GM23248 (cell line): Measurements from ENCODE around the gene OPTN. TPM values are rescaled to one million over a fixed set of nuclear protein-coding genes. Genes with fewer than 3 reads are reported as not detected.

Source experiments
- DNase-seq: peaks from one replicate; pipeline ENCODE4 v3.0.0-alpha.2; 2015
- H2AFZ ChIP-seq: fragments of 200-600 bp; sonication (generic); 2 replicates; pipeline ENCODE4 v1.6.1; 2016; ENCODE audit warnings: antibody characterized with exemption
- H3F3A ChIP-seq: fragments of 200-600 bp; sonication (generic); 2 replicates; pipeline ENCODE4 v1.6.1; 2016; ENCODE audit warnings: mild to moderate bottlenecking, antibody characterized with exemption, mixed run types; ENCODE audit not compliant: insufficient read depth
- H3K27ac ChIP-seq: fragments of 200-600 bp; sonication (generic); 2 replicates; pipeline ENCODE4 v1.5.1; 2016; ENCODE audit warnings: mild to moderate bottlenecking
- H3K27me3 ChIP-seq: fragments of 200-600 bp; sonication (generic); replicated peaks from 2 replicates; pipeline ENCODE4 v1.6.1; 2016; ENCODE audit warnings: mild to moderate bottlenecking; ENCODE audit not compliant: insufficient read depth
- H3K36me3 ChIP-seq: fragments of 200-600 bp; sonication (generic); 2 replicates; pipeline ENCODE4 v1.6.1; 2016; ENCODE audit warnings: low read depth, mild to moderate bottlenecking
- H3K4me1 ChIP-seq: fragments of 200-600 bp; sonication (generic); 2 replicates; pipeline ENCODE4 v1.6.1; 2016; ENCODE audit warnings: mild to moderate bottlenecking; ENCODE audit not compliant: insufficient read depth
- H3K4me2 ChIP-seq: fragments of 200-600 bp; sonication (generic); one replicate; pipeline ENCODE4 v1.6.1; 2016; ENCODE audit warnings: mild to moderate bottlenecking; ENCODE audit not compliant: unreplicated experiment
- H3K4me3 ChIP-seq: fragments of 200-600 bp; sonication (generic); 2 replicates; pipeline ENCODE4 v1.5.1; 2016; ENCODE audit warnings: mild to moderate bottlenecking
- H3K79me2 ChIP-seq: fragments of 200-600 bp; sonication (generic); 2 replicates; pipeline ENCODE4 v1.6.1; 2016; ENCODE audit warnings: mild to moderate bottlenecking; ENCODE audit not compliant: insufficient read depth
- H3K9ac ChIP-seq: fragments of 200-600 bp; sonication (generic); 2 replicates; pipeline ENCODE4 v1.6.1; 2016; ENCODE audit warnings: mild to moderate bottlenecking
- H3K9me2 ChIP-seq: fragments of 200-600 bp; sonication (generic); 2 replicates; pipeline ENCODE4 v1.6.1; 2016; ENCODE audit warnings: mixed run types, mild to moderate bottlenecking, moderate library complexity; ENCODE audit not compliant: insufficient read depth
- H3K9me3 ChIP-seq: fragments of 200-600 bp; sonication (generic); one replicate; pipeline ENCODE4 v1.6.1; 2017; ENCODE audit warnings: low read depth
- H4K20me1 ChIP-seq: fragments of 200-600 bp; sonication (generic); 2 replicates; pipeline ENCODE4 v1.6.0; 2016; ENCODE audit not compliant: insufficient read depth
- EZH2 ChIP-seq: fragments of 200-600 bp; sonication (generic); IDR thresholded peaks from 2 replicates; pipeline ENCODE4 v1.6.1; 2018; ENCODE audit warnings: antibody characterized with exemption, mild to moderate bottlenecking; ENCODE audit not compliant: insufficient read depth, poor library complexity, severe bottlenecking
- EZH2phosphoT487 ChIP-seq: fragments of 200-600 bp; sonication (generic); IDR thresholded peaks from 2 replicates; pipeline ENCODE4 v1.6.1; 2018; ENCODE audit warnings: antibody characterized with exemption, moderate library complexity, mild to moderate bottlenecking, low read depth; ENCODE audit not compliant: insufficient read depth
- WGBS, 2 experiments: methylation state at CpG; one replicate each; pipeline ENCODE4 v1.1.6; 2015 to 2017; ENCODE audit warnings: low lambda C conversion rate in 2 of 2, low coverage in 1 of 2; ENCODE audit errors: missing lambda C conversion rate in 2 of 2; 5-methylcytosine and 5-hydroxymethylcytosine counted together
- in situ Hi-C: fragments of 300-500 bp; cut with MboI; formaldehyde crosslinking; loops from 2 replicates; pipeline ENCODE4 v1.15.0; 2020
- polyA plus RNA-seq: library from polyadenylated mRNA; unstranded; fragments of >200 nt; fragmentation: Nextera tagmentation; extraction: Ambion mirVana; gene quantifications from 2 replicates; pipeline ENCODE4 v1.2.1, GENCODE V29; 2016
- total RNA-seq: library from RNA; depleted of rRNA; stranded (reverse); fragments of >200 nt; shearing (Covaris generic); gene quantifications from 2 replicates; pipeline ENCODE4 v1.2.3, GENCODE V29; 2014

The OPTN gene
- total and polyA plus RNA-seq, 2 experiments from 2014 or later, result 50.6 to 109 TPM

GRCh38 chr10:13117841-13118783, 18.1 kb downstream of the OPTN start:
- H3K36me3 ChIP-seq, result peaks cover 77% of the 10 kb centered on the region
- no peak overlapping the region for H3K4me2 ChIP-seq
- no peak for TF ChIP-seq EZH2phosphoT487
- no peak for TF ChIP-seq EZH2
- H3K9me3 ChIP-seq, result no peaks in the 10 kb centered on the region
- no peaks in the 10 kb centered on the region for H3K4me1 ChIP-seq
- H3K27ac ChIP-seq, result no peak overlapping the region
- H3K9me2 ChIP-seq, result no peaks in the 10 kb centered on the region
- H4K20me1 ChIP-seq, result no peaks in the 10 kb centered on the region
- H3K4me3 ChIP-seq, result no peak overlapping the region
- in situ Hi-C loops, result no loop called here
- no peak for DNase-seq
- no peak overlapping the region for H2AFZ ChIP-seq
- WGBS, 2 experiments, result 96 to 97% methylated on average over 14 of the region's 14 CpGs
- no peaks in the 10 kb centered on the region for H3K27me3 ChIP-seq
- H3F3A ChIP-seq, result no peaks in the 10 kb centered on the region; the same call in 1 of the 2 replicates
- no peak overlapping the region for H3K9ac ChIP-seq
- H3K79me2 ChIP-seq, result no peaks in the 10 kb centered on the region

- H3K79me2 ChIP-seq, result no peaks in the 10 kb centered on the region
- H3K27me3 ChIP-seq, result no peaks in the 10 kb centered on the region
- TF ChIP-seq EZH2phosphoT487 (no peak), EZH2 (no peak)
- no peaks in the 10 kb centered on the region for H3K9me2 ChIP-seq
- H3K36me3 ChIP-seq, result peaks cover 77% of the 10 kb centered on the region
- no peaks in the 10 kb centered on the region; the same call in 1 of the 2 replicates for H3F3A ChIP-seq
- no peaks in the 10 kb centered on the region for H3K9me3 ChIP-seq
- H3K27ac ChIP-seq, result no peak overlapping the region
- H3K4me3 ChIP-seq, result no peak overlapping the region
- H2AFZ ChIP-seq, result no peak overlapping the region
- no peaks in the 10 kb centered on the region for H4K20me1 ChIP-seq
- no peak overlapping the region for H3K4me2 ChIP-seq
- no peaks in the 10 kb centered on the region for H3K4me1 ChIP-seq
- WGBS, 2 experiments, result 97 to 98% methylated on average over 3 of the region's 3 CpGs
- no peak for DNase-seq
- in situ Hi-C loops, result no loop called here
- no peak overlapping the region for H3K9ac ChIP-seq
Observed at GRCh38 chr10:13118784-13119410, 18.9 kb downstream of the OPTN start.

- in situ Hi-C loops, result no loop called here
- peaks cover 89% of the 10 kb centered on the region for H3K36me3 ChIP-seq
Observed at GRCh38 chr10:13120786-13121499, 21.0 kb downstream of the OPTN start.

GRCh38 chr10:13121500-13121854, 21.5 kb downstream of the OPTN start:
- no peak overlapping the region for H3K4me2 ChIP-seq
- no peak overlapping the region for H3K27ac ChIP-seq
- no peak overlapping the region for H3K9ac ChIP-seq
- H3K4me3 ChIP-seq, result no peak overlapping the region
- no peaks in the 10 kb centered on the region for H3K4me1 ChIP-seq
- DNase-seq, result no peak
- no peaks in the 10 kb centered on the region for H3F3A ChIP-seq
- no peaks in the 10 kb centered on the region for H3K27me3 ChIP-seq
- no peaks in the 10 kb centered on the region for H3K79me2 ChIP-seq
- in situ Hi-C loops, result no loop called here
- no peak overlapping the region for H2AFZ ChIP-seq
- WGBS, 2 experiments, result 100% methylated on average over 1 of the region's 1 CpG
- no peaks in the 10 kb centered on the region for H3K9me3 ChIP-seq
- H3K9me2 ChIP-seq, result no peaks in the 10 kb centered on the region
- no peaks in the 10 kb centered on the region for H4K20me1 ChIP-seq
- peaks cover 86% of the 10 kb centered on the region for H3K36me3 ChIP-seq
- TF ChIP-seq EZH2phosphoT487 (no peak), EZH2 (no peak)

More at GRCh38 chr10:13120786-13121499, 21.0 kb downstream of the OPTN start:
- H3K9ac ChIP-seq, result no peak overlapping the region
- H3K4me3 ChIP-seq, result no peak overlapping the region
- no peaks in the 10 kb centered on the region for H3F3A ChIP-seq
- no peaks in the 10 kb centered on the region for H3K4me1 ChIP-seq
- no peak for TF ChIP-seq EZH2phosphoT487
- no peak for TF ChIP-seq EZH2
- no peak overlapping the region for H2AFZ ChIP-seq
- H3K9me3 ChIP-seq, result no peaks in the 10 kb centered on the region
- no peaks in the 10 kb centered on the region for H3K27me3 ChIP-seq
- 74 to 76% methylated on average over 10 of the region's 10 CpGs for WGBS, 2 experiments
- H3K79me2 ChIP-seq, result no peaks in the 10 kb centered on the region
- DNase-seq, result no peak
- H4K20me1 ChIP-seq, result no peaks in the 10 kb centered on the region
- no peak overlapping the region for H3K27ac ChIP-seq
- no peak overlapping the region for H3K4me2 ChIP-seq
- no peaks in the 10 kb centered on the region for H3K9me2 ChIP-seq
